ENCODE data around the gene PKIG.

PKIG gene

DNA sequence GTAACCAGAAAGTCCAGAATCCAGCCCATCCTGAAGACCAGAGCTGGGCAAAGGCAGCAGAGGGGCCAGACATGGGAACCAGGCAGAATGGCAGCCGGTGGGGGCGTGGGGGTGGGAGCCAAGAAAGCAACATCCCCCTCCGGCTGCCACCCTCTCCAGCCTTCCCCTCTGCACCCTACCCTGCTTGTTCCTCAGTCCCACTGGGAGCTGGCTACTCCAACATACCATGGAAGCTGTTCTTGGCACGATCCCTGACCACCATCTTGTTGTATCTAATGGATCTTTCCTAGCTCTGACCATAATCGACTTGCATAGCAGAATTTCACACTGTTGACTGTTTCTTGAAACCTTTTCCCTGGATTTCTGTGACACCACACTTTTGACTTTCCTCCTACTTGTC lies 38.9 kb downstream of the PKIG start:
- no peak for TF ChIP-seq POLR2AphosphoS5 (IDR thresholded peaks at IDR 0.05; ENCODE audit: low read depth, low read length)
- FAIRE-seq: no peak
- DNase-seq (ENCODE audit: insufficient read length, low spot score): no peak

DNA sequence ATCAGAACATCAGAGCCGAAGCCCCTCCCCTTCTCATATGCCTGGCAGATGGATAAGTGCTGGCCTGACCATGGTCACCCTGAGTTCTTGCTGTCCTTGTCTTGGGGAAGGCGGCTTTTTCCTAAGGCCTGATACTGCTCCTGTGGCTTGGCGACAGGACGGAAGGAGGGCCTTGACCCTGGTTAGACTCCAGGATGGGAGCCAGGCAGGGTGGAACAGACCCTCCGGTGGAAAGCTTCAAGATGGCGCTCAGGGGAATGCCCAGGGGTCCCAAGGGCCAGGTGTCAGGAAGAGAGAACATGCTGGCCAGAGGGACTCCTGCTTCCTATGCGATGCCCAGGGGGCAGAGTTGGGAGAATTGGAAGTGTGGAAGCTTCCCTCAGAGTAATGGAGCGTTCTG lies 39.6 kb downstream of the PKIG start:
- no peak for FAIRE-seq
- no peak for DNase-seq (ENCODE audit: insufficient read length, low spot score)
- TF ChIP-seq PAX5 (IDR thresholded peaks at IDR 0.05; ENCODE audit: insufficient read depth, low read length, severe bottlenecking) (no peak), TAF1 (IDR thresholded peaks at IDR 0.05; ENCODE audit: low read depth, low read length) (no peak), POLR2AphosphoS5 (IDR thresholded peaks at IDR 0.05; ENCODE audit: low read depth, low read length) (no peak), POU2F2 (IDR thresholded peaks at IDR 0.05; ENCODE audit: low read depth, low read length) (no peak), POLR2A (IDR thresholded peaks at IDR 0.05; ENCODE audit: low read depth, low read length) (no peak), SPI1 (IDR thresholded peaks at IDR 0.05; ENCODE audit: low read depth, low read length) (no peak)

DNA sequence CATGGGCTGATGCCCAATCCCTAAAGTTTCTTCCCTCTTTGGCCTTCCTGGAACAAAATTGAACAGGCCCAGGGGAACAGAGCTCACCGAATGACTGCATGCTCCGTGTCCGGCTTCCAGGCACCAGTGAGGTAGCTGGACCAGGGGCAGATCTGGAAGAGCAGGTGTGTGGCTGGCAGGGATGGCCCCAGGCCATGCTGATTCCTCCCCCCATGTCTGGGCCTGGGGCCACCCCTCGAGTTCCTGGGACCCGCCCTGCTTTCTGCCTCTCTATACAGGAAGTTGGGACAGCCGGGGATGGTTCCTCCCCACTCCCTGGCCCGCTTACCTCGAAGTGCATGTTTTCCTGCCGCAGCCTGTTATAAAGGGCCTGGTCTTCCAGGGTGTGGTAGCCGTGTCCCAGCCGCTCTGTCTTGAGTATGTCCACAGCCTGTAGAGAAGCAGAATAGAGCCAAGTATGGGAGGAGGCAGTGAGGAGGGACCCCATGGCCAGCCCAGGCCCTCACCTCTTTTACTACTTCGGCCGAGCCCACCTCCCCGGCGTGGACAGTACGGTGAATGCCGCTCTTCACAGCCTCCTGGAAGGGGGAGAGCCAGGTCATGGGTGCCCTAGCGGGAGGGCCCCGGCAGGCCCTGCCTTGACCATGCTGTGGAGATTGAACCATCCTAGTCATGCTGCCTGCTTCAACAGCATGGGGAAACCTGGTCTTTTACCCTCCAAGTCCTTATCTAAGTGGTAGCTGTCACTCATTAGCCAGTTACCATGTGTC lies 40.3 kb downstream of the PKIG start:
- FAIRE-seq: no peak
- TF ChIP-seq POLR2A (IDR thresholded peaks at IDR 0.05; ENCODE audit: low read depth, low read length) (no peak), SPI1 (IDR thresholded peaks at IDR 0.05; ENCODE audit: low read depth, low read length) (no peak), POLR2AphosphoS5 (IDR thresholded peaks at IDR 0.05; ENCODE audit: low read depth, low read length) (no peak), POU2F2 (IDR thresholded peaks at IDR 0.05; ENCODE audit: low read depth, low read length) (no peak), PAX5 (IDR thresholded peaks at IDR 0.05; ENCODE audit: insufficient read depth, low read length, severe bottlenecking) (no peak), TAF1 (IDR thresholded peaks at IDR 0.05; ENCODE audit: low read depth, low read length) (no peak)
- DNase-seq (ENCODE audit: insufficient read length, low spot score): no peak

- no peak for DNase-seq (ENCODE audit: insufficient read length, low spot score)
- no peak for TF ChIP-seq PAX5 (IDR thresholded peaks at IDR 0.05; ENCODE audit: insufficient read depth, low read length, severe bottlenecking)
- no peak for TF ChIP-seq POLR2A (IDR thresholded peaks at IDR 0.05; ENCODE audit: low read depth, low read length)
- TF ChIP-seq POLR2AphosphoS5 (IDR thresholded peaks at IDR 0.05; ENCODE audit: low read depth, low read length): no peak
- no peak for TF ChIP-seq TAF1 (IDR thresholded peaks at IDR 0.05; ENCODE audit: low read depth, low read length)
- TF ChIP-seq POU2F2 (IDR thresholded peaks at IDR 0.05; ENCODE audit: low read depth, low read length): no peak
- no peak for TF ChIP-seq SPI1 (IDR thresholded peaks at IDR 0.05; ENCODE audit: low read depth, low read length)
Measured at GRCh38 chr20:44624152-44624551, 41.8 kb downstream of the PKIG start.

DNA sequence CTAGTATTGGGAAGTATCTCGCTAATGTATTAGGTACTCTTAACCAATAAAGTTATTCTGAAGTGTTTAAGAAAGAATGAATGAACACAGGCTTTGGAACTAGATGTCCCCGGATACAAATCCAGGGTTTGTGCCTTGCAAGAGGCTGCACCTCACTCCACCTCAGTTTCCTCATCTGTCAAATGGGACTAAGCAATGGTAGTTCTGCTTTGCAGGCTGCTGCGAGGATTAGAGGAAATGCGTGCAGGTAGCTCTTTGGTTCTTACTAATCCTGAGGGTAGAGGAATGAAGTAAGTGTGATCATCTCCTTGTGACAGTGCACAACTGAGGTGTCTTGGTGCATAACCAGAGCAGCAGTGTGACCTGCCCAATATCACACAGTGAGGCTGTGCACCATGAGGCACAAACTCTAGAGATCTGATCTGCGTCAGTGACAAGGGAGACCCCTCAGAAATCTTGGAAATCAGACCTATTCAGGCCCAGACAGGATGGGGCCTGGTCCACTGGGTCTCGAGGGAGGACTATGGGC lies 42.4 kb downstream of the PKIG start:
- no peak for DNase-seq (ENCODE audit: insufficient read length, low spot score)
- TF ChIP-seq PAX5 (IDR thresholded peaks at IDR 0.05; ENCODE audit: insufficient read depth, low read length, severe bottlenecking): no peak
- no peak for FAIRE-seq

More at GRCh38 chr20:44624152-44624551, 41.8 kb downstream of the PKIG start:
- no peak for FAIRE-seq

GRCh38 chr20:44625361-44625760 lies 43.0 kb downstream of the PKIG start:
- no peak for FAIRE-seq
- DNase-seq (ENCODE audit: insufficient read length, low spot score): no peak
- TF ChIP-seq POU2F2 (IDR thresholded peaks at IDR 0.05; ENCODE audit: low read depth, low read length): no peak
- TF ChIP-seq SPI1 (IDR thresholded peaks at IDR 0.05; ENCODE audit: low read depth, low read length): no peak
- TF ChIP-seq POLR2AphosphoS5 (IDR thresholded peaks at IDR 0.05; ENCODE audit: low read depth, low read length): no peak

DNA sequence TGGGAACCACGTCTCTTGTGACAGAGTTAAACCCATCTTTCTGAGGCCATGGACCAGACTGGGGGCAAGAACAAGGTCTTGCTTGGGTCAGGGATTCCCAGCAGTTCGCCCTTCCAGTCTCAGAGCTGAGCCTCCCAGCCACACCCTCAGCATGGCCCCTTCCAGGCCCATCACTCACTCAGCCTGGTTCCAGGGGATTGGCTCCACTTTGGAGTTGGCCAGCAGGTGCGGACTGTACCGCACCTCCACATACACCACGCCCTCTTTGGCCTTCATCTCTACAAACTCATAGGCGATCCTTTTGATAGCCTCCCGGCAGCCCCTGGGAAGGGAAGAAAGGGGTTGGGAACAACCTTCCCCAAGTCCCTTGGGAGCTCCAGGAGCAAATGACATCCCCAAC lies 43.9 kb downstream of the PKIG start:
- DNase-seq (ENCODE audit: insufficient read length, low spot score) (no peak), FAIRE-seq (no peak)
- TF ChIP-seq POU2F2 (IDR thresholded peaks at IDR 0.05; ENCODE audit: low read depth, low read length): no peak
- TF ChIP-seq PAX5 (IDR thresholded peaks at IDR 0.05; ENCODE audit: insufficient read depth, low read length, severe bottlenecking): no peak
- no peak for TF ChIP-seq SPI1 (IDR thresholded peaks at IDR 0.05; ENCODE audit: low read depth, low read length)
- TF ChIP-seq TAF1 (IDR thresholded peaks at IDR 0.05; ENCODE audit: low read depth, low read length): no peak
- no peak for TF ChIP-seq POLR2AphosphoS5 (IDR thresholded peaks at IDR 0.05; ENCODE audit: low read depth, low read length)
- TF ChIP-seq POLR2A (IDR thresholded peaks at IDR 0.05; ENCODE audit: low read depth, low read length): no peak

GRCh38 chr20:44627364-44628010 lies 45.1 kb downstream of the PKIG start:
- no peak for FAIRE-seq
- TF ChIP-seq POU2F2 (IDR thresholded peaks at IDR 0.05; ENCODE audit: low read depth, low read length) (no peak), PAX5 (IDR thresholded peaks at IDR 0.05; ENCODE audit: insufficient read depth, low read length, severe bottlenecking) (no peak), POLR2AphosphoS5 (IDR thresholded peaks at IDR 0.05; ENCODE audit: low read depth, low read length) (no peak), SPI1 (IDR thresholded peaks at IDR 0.05; ENCODE audit: low read depth, low read length) (no peak), POLR2A (IDR thresholded peaks at IDR 0.05; ENCODE audit: low read depth, low read length) (no peak), TAF1 (IDR thresholded peaks at IDR 0.05; ENCODE audit: low read depth, low read length) (no peak)

GRCh38 chr20:44629017-44629385 lies 46.6 kb downstream of the PKIG start:
- TF ChIP-seq SPI1 (IDR thresholded peaks at IDR 0.05; ENCODE audit: low read depth, low read length) (no peak), POLR2A (IDR thresholded peaks at IDR 0.05; ENCODE audit: low read depth, low read length) (no peak), POU2F2 (IDR thresholded peaks at IDR 0.05; ENCODE audit: low read depth, low read length) (no peak), PAX5 (IDR thresholded peaks at IDR 0.05; ENCODE audit: insufficient read depth, low read length, severe bottlenecking) (no peak), POLR2AphosphoS5 (IDR thresholded peaks at IDR 0.05; ENCODE audit: low read depth, low read length) (no peak), TAF1 (IDR thresholded peaks at IDR 0.05; ENCODE audit: low read depth, low read length) (no peak)

More at GRCh38 chr20:44627364-44628010, 45.1 kb downstream of the PKIG start:
- DNase-seq (ENCODE audit: insufficient read length, low spot score): no peak

DNA sequence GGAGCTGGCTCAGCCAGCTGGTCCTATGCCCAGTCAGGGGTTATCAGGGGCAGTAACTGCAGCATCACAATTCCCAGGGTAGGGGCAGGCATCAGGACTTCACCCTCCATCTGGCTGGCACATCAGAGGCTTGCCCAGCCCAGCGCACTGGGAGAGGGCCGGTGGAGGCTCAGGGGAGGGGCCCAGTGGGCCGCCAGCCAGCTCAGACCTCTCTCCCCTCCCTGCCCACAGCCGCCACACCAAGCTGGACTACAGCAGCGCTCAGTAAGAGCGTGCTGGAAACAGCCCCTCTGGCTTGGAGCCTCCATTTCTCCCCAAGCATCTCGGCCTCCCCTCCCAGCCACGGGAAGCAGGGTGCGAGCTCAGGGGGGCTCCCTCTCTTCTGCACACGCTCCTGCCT lies 47.2 kb downstream of the PKIG start:
- FAIRE-seq (no peak), DNase-seq (ENCODE audit: insufficient read length, low spot score) (no peak)
- no peak for TF ChIP-seq POU2F2 (IDR thresholded peaks at IDR 0.05; ENCODE audit: low read depth, low read length)
- no peak for TF ChIP-seq SPI1 (IDR thresholded peaks at IDR 0.05; ENCODE audit: low read depth, low read length)
- TF ChIP-seq TAF1 (IDR thresholded peaks at IDR 0.05; ENCODE audit: low read depth, low read length): no peak
- no peak for TF ChIP-seq POLR2A (IDR thresholded peaks at IDR 0.05; ENCODE audit: low read depth, low read length)
- TF ChIP-seq POLR2AphosphoS5 (IDR thresholded peaks at IDR 0.05; ENCODE audit: low read depth, low read length): no peak
- TF ChIP-seq PAX5 (IDR thresholded peaks at IDR 0.05; ENCODE audit: insufficient read depth, low read length, severe bottlenecking): no peak

More at GRCh38 chr20:44629017-44629385, 46.6 kb downstream of the PKIG start:
- DNase-seq (ENCODE audit: insufficient read length, low spot score) (no peak), FAIRE-seq (no peak)

All from GM12891 (cell line).